ENCODE measurements around the gene ERBIN. TPM values are rescaled to one million over a fixed set of nuclear protein-coding genes. Genes with fewer than 3 reads are reported as not detected.

Gene ERBIN
- total and polyA plus RNA-seq, 2 of the 8 experiments (the other 6 are each of a cell fraction or from before 2014, with no cell fraction given) = 7.7 to 33.2 TPM

GRCh38 chr5:66021585-66021984 is 95.2 kb downstream of the ERBIN start:
- Histone ChIP-seq H3K23ac (ENCODE audit: insufficient read length) (no peak overlapping the region), H3K9ac (replicated peaks in 1 of 4; ENCODE audit: extremely low read depth in 1 of 4, low read depth in 3 of 4, low read length in 3 of 4) (no peak overlapping the region), H3K4me3 (ENCODE audit: extremely low read depth in 1 of 4, insufficient read depth in 2 of 4, low read depth in 3 of 4, low read length in 4 of 4) (no peak overlapping the region), H4K20me1 (replicated peaks in 1 of 2; ENCODE audit: control insufficient read depth in 1 of 2, insufficient read depth in 2 of 2, low read length in 2 of 2) (no peaks in the 10 kb centered on the region), H3K56ac (replicated peaks; ENCODE audit: insufficient read length, low read depth, low read length) (no peak overlapping the region), H3K18ac (ENCODE audit: extremely low read depth, low read length) (no peak overlapping the region), H3K79me1 (ENCODE audit: low read depth, low read length) (no peaks in the 10 kb centered on the region), H3K9me3 (ENCODE audit: insufficient read depth in 2 of 2, low read depth in 1 of 2, low read length in 1 of 2) (no peaks in the 10 kb centered on the region), H4K5ac (ENCODE audit: insufficient read length, low read depth, low read length) (no peak overlapping the region), H2BK20ac (ENCODE audit: low read length) (no peak overlapping the region), H3K4ac (replicated peaks; ENCODE audit: insufficient read length, low read depth, low read length) (no peak overlapping the region), H3K27ac (ENCODE audit: low read depth, low read length) (no peak overlapping the region), H3K27me3 (replicated peaks in 1 of 4; ENCODE audit: control insufficient read depth in 3 of 4, extremely low read depth in 1 of 4, insufficient read depth in 3 of 4, low read length in 3 of 4) (no peaks in the 10 kb centered on the region), H3K23me2 (ENCODE audit: low read depth, low read length) (no peaks in the 10 kb centered on the region), H3K4me1 (replicated peaks in 1 of 4; ENCODE audit: control insufficient read depth in 3 of 4, insufficient read depth in 4 of 4, low read length in 3 of 4) (no peaks in the 10 kb centered on the region), H2AK5ac (ENCODE audit: low read depth, low read length) (no peak overlapping the region), H2BK12ac (ENCODE audit: low read depth, low read length) (no peak overlapping the region), H2AFZ (ENCODE audit: low read length) (no peak overlapping the region), H4K8ac (ENCODE audit: extremely low read depth, insufficient read depth, low read length) (no peak overlapping the region), H2BK15ac (ENCODE audit: low read length) (no peak overlapping the region), H4K91ac (replicated peaks; ENCODE audit: insufficient read length, low read length) (no peak overlapping the region), H3K36me3 (ENCODE audit: control insufficient read depth in 2 of 4, insufficient read depth in 4 of 4, low read length in 3 of 4) (peaks cover 0 to 22% (median 5%) of the 10 kb centered on the region in 4 experiments; a peak in 3 of 8 replicates), H3K4me2 (ENCODE audit: insufficient read depth in 1 of 2, low read depth in 2 of 2, low read length in 2 of 2) (no peak overlapping the region), H3K79me2 (ENCODE audit: control insufficient read depth in 1 of 2, insufficient read depth in 2 of 2, low read length in 2 of 2) (0 out of 4 replicates have a peak, but pooled peaks cover 0 to 5% of the 10 kb centered on the region in 2 experiments), H3K14ac (ENCODE audit: insufficient read length) (no peak overlapping the region), H2BK120ac (replicated peaks; ENCODE audit: low read depth, low read length) (no peak overlapping the region), H2BK5ac (ENCODE audit: low read depth, low read length) (no peak overlapping the region)
- TF ChIP-seq SIN3A (conservative IDR thresholded peaks at IDR 0.05 in 1 of 2, IDR thresholded peaks at IDR 0.05 in 1 of 2; ENCODE audit: low read depth in 1 of 2, low read length in 2 of 2) (no peak), GTF2F1 (IDR thresholded peaks at IDR 0.05; ENCODE audit: borderline replicate concordance, low read depth, low read length) (no peak)
- FAIRE-seq = no peak
- WGBS, 2 experiments (ENCODE audit: extremely low coverage in 1 of 2, insufficient coverage in 1 of 2, insufficient read length in 1 of 2, insufficient replicate concordance in 2 of 2, low coverage in 1 of 2, low lambda C conversion rate in 2 of 2, missing lambda C conversion rate in 1 of 2) = 96% methylated on average over 1 of the region's 1 CpG; no CpG with 5 or more reads in 1 of the 2 experiments
- no peak for DNase-seq (ENCODE audit: low read depth in 1 of 2, low spot score in 2 of 2)
- ChIA-PET POLR2A (ENCODE audit: partially characterized antibody) (no interaction called here), CTCF (ENCODE audit: partially characterized antibody) (no interaction called here)
